Fibroblast of the conjunctiva (primary cell): ENCODE results near the gene FIBCD1.

Experiments
- DNase-seq: peaks from one replicate; pipeline ENCODE4 v3.0.0-alpha.2; 2010; ENCODE audit warnings: low read depth

Gene FIBCD1

GRCh38 chr9:130906735-130907416 lies 32.2 kb downstream of the FIBCD1 start:
- DNase-seq: no peak

- no peak for DNase-seq
Measured at GRCh38 chr9:130905902-130906734, 32.9 kb downstream of the FIBCD1 start.

GRCh38 chr9:130905125-130905901 lies 33.7 kb downstream of the FIBCD1 start:
- DNase-seq: no peak

- no peak for DNase-seq
Measured at GRCh38 chr9:130904070-130905044, 34.7 kb downstream of the FIBCD1 start.

- no peak for DNase-seq
Measured at GRCh38 chr9:130903194-130904069, 35.6 kb downstream of the FIBCD1 start.

GRCh38 chr9:130902204-130903185 lies 36.6 kb downstream of the FIBCD1 start:
- DNase-seq: no peak

- no peak for DNase-seq
Measured at GRCh38 chr9:130901498-130902203, 37.4 kb downstream of the FIBCD1 start.

GRCh38 chr9:130900701-130901497 lies 38.1 kb downstream of the FIBCD1 start:
- no peak for DNase-seq

- DNase-seq: no peak
Measured at GRCh38 chr9:130899051-130899748, 39.8 kb downstream of the FIBCD1 start.

GRCh38 chr9:130898552-130898852 lies 40.5 kb downstream of the FIBCD1 start:
- DNase-seq: no peak

GRCh38 chr9:130897848-130898551 lies 41.0 kb downstream of the FIBCD1 start:
- DNase-seq: no peak

- no peak for DNase-seq
Measured at GRCh38 chr9:130897105-130897751, 41.8 kb downstream of the FIBCD1 start.

- no peak for DNase-seq
Measured at GRCh38 chr9:130896233-130897014, 42.6 kb downstream of the FIBCD1 start, which contains the start of gene QRFP. Gene QRFP, minus strand, starts transcription at chr9:130896812. Its CDS starts 2,974 bp downstream, at chr9:130893838.

- no peak for DNase-seq
Measured at GRCh38 chr9:130895481-130896232, 43.4 kb downstream of the FIBCD1 start.
